PC-9 (cell line): Measurements from ENCODE around the gene NCBP1. TPM values are rescaled to one million over a fixed set of nuclear protein-coding genes. Genes with fewer than 3 reads are reported as not detected.
"Not testable (repeated sequence)": the region's sequence is repeated elsewhere in the genome, so short reads cannot be mapped to it uniquely, and the experiment has no call there.

Experiments used
- Bru-seq: library from RNA; stranded (reverse); fragments of 400-500 nt; gene quantifications from one replicate; lab custom pipeline; 2021; lab: Mats Ljungman, UMichigan
- BruChase-seq, 2 experiments: library from RNA; stranded (reverse); fragments of 400-500 nt; gene quantifications; one replicate each; lab custom pipeline; 2021; lab: Mats Ljungman, UMichigan
- BruUV-seq: library from RNA; stranded (reverse); fragments of 400-500 nt; replicated peaks from 2 replicates; lab custom pipeline; 2021; lab: Mats Ljungman, UMichigan
- CTCF ChIA-PET: fragments of 300-600 bp; sonication (Branson Sonifier 250); formaldehyde crosslinking; loops from one replicate; lab custom pipeline; 2022; ENCODE audit warnings: antibody characterized with exemption; lab: Charles Lee
- POLR2A ChIA-PET: fragments of 300-600 bp; sonication (Branson Sonifier 250); formaldehyde crosslinking; loops from one replicate; lab custom pipeline; 2022; ENCODE audit warnings: antibody characterized with exemption; ENCODE audit not compliant: unreplicated experiment; lab: Charles Lee
- DNase-seq, 2 experiments: peaks; one replicate each; pipeline versions ENCODE4 v3.0.0 to v3.0.0-alpha.2; 2015 to 2022; ENCODE audit warnings: mixed read lengths in 1 of 2
- H2AFZ ChIP-seq: fragments of 200-600 bp; sonication (generic); 2 replicates; pipeline ENCODE4 v1.8.1; 2017; ENCODE audit warnings: antibody characterized with exemption
- H3F3A ChIP-seq: fragments of 200-600 bp; sonication (generic); 2 replicates; pipeline ENCODE4 v1.8.1; 2017; ENCODE audit warnings: antibody characterized with exemption, mild to moderate bottlenecking, low read depth; ENCODE audit not compliant: insufficient read depth
- H3K27ac ChIP-seq: fragments of 200-600 bp; sonication (generic); 2 replicates; pipeline ENCODE4 v1.6.1; 2016; ENCODE audit warnings: mixed run types
- H3K27me3 ChIP-seq: fragments of 200-600 bp; sonication (generic); 2 replicates; pipeline ENCODE4 v1.6.1; 2016; ENCODE audit warnings: low read depth, mixed run types; ENCODE audit not compliant: insufficient read depth
- H3K36me3 ChIP-seq: fragments of 200-600 bp; sonication (generic); 2 replicates; pipeline ENCODE4 v1.6.1; 2016; ENCODE audit warnings: low read depth, mixed run types
- H3K4me1 ChIP-seq: fragments of 200-600 bp; sonication (generic); replicated peaks from 2 replicates; pipeline ENCODE4 v1.6.1; 2016; ENCODE audit warnings: mixed run types; ENCODE audit not compliant: insufficient read depth
- H3K4me2 ChIP-seq: fragments of 200-600 bp; sonication (generic); 2 replicates; pipeline ENCODE4 v1.6.1; 2017; ENCODE audit warnings: mixed run types
- H3K4me3 ChIP-seq: fragments of 200-600 bp; sonication (generic); 2 replicates; pipeline ENCODE4 v1.6.1; 2016; ENCODE audit warnings: mixed run types
- H3K79me2 ChIP-seq: fragments of 200-600 bp; sonication (generic); 2 replicates; pipeline ENCODE4 v1.6.1; 2017; ENCODE audit warnings: low read depth, mixed run types
- H3K9me2 ChIP-seq: fragments of 200-600 bp; sonication (generic); 2 replicates; pipeline ENCODE4 v1.8.1; 2017; ENCODE audit warnings: mild to moderate bottlenecking; ENCODE audit not compliant: insufficient read depth
- H3K9me3 ChIP-seq: fragments of 200-600 bp; sonication (generic); 2 replicates; pipeline ENCODE4 v1.8.1; 2016; ENCODE audit warnings: low read depth; ENCODE audit not compliant: insufficient read depth
- H4K20me1 ChIP-seq: fragments of 200-600 bp; sonication (generic); 2 replicates; pipeline ENCODE4 v1.8.1; 2017; ENCODE audit not compliant: insufficient read depth
- CTCF ChIP-seq: fragments of 200-600 bp; sonication (generic); conservative IDR thresholded peaks from 2 replicates; pipeline ENCODE4 v1.6.1; 2017; ENCODE audit warnings: mixed run types, antibody characterized with exemption, mild to moderate bottlenecking, moderate library complexity
- EZH2 ChIP-seq: fragments of 200-600 bp; sonication (generic); IDR thresholded peaks from 2 replicates; pipeline ENCODE4 v1.8.0; 2017; ENCODE audit warnings: antibody characterized with exemption, low read depth
- intact Hi-C: fragments of 100-400 bp; cut with micrococcal nuclease; formaldehyde crosslinking; loops from one replicate; pipeline ENCODE4 v1.10.0; 2022; ENCODE audit not compliant: unreplicated experiment
- long read RNA-seq: library from polyadenylated mRNA; stranded (forward); transcript quantifications from one replicate; pipeline ENCODE4 v2.0.0, GENCODE V29; 2022
- total RNA-seq: library from RNA; stranded (reverse); gene quantifications from 2 replicates; pipeline ENCODE4 v1.2.3, GENCODE V29; 2021

NCBP1 gene, protein sequence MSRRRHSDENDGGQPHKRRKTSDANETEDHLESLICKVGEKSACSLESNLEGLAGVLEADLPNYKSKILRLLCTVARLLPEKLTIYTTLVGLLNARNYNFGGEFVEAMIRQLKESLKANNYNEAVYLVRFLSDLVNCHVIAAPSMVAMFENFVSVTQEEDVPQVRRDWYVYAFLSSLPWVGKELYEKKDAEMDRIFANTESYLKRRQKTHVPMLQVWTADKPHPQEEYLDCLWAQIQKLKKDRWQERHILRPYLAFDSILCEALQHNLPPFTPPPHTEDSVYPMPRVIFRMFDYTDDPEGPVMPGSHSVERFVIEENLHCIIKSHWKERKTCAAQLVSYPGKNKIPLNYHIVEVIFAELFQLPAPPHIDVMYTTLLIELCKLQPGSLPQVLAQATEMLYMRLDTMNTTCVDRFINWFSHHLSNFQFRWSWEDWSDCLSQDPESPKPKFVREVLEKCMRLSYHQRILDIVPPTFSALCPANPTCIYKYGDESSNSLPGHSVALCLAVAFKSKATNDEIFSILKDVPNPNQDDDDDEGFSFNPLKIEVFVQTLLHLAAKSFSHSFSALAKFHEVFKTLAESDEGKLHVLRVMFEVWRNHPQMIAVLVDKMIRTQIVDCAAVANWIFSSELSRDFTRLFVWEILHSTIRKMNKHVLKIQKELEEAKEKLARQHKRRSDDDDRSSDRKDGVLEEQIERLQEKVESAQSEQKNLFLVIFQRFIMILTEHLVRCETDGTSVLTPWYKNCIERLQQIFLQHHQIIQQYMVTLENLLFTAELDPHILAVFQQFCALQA
- total RNA-seq (38.6 and 40.2 TPM in 2 replicates), Bru-seq, nascent RNA (percentile 93 among the genes with signal in this experiment), BruChase-seq, experiment 1, labeled RNA remaining after a 2-hour chase (percentile 91 among the genes with signal in this experiment), BruChase-seq, experiment 2, labeled RNA remaining after a 6-hour chase (percentile 86 among the genes with signal in this experiment)
- long read RNA-seq, full-length matches to known transcripts = 43 of 54 reads
- long read RNA-seq, partial matches to known transcripts = 6 of 54 reads
- long read RNA-seq, other reads (novel, unspliced or antisense) = 5 of 54 reads

DNA sequence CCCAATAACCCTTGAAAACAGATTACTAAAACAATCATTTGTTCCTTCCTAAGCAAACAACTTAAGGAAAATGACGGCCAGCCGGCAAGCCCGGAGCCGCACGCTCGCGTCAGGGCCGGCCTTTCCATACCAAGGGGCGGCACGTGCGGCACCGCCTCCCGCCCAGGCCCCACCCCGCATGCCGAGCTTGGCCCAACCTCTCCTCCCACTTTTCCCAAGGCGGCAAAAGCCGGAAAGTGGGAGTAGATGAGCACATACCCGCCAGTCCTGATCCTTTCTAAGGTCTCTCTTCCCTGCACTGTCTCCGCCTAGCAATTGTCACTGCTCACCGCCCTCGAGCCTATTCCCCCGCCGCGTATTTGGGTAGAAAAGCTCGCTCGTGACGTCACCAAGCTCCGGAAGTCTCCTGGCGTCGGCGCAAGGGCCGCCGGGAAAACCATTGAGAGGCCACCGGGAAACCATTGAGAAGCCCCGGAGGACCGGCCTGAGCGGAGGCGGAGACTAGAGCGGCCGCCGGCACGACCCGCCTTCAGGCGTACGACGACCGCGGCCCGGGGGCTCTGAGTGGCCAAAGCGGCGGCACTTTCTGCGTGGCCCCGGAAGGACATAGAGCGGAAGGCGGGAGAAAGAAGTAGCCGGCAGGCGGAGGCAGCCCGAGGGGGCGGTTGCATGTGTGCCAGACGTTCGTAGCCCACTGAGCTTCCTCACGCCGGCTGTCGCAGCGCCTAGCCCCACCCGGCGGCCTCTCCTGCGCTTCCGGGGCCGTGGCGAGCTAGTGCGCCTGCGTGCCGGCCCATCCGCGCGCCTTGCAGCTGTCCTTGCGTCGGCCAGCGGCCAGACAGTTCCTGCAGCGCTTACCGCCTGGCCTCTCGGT is at the start of gene NCBP1, which contains the start of gene TSTD2:
TSS of gene NCBP1 (plus strand) at position 837 of the 874 bp plus-strand sequence. CDS start 61 bp downstream, outside the sequence.
TSS of gene TSTD2 (minus strand) at position 384 of the 874 bp plus-strand sequence. CDS start 5,806 bp downstream, outside the sequence.
- intact Hi-C loops = loop anchor here (1.0 kb wide), 4 partner anchors 170 to 779 kb away; partner anchors contain the start of genes ANP32B and ZNF782

GRCh38 chr9:97584778-97585177 is 48.8 kb upstream of the NCBP1 start:
- H3K9me2 ChIP-seq, H3K27me3 ChIP-seq, H3K9me3 ChIP-seq, H3K4me3 ChIP-seq, intact Hi-C loops, H3K79me2 ChIP-seq, H2AFZ ChIP-seq, BruUV-seq, POLR2A ChIA-PET, H3K36me3 ChIP-seq, H3K27ac ChIP-seq, H4K20me1 ChIP-seq, CTCF ChIA-PET, H3K4me1 ChIP-seq, H3F3A ChIP-seq, H3K4me2 ChIP-seq, DNase-seq: not testable (repeated sequence)

More for the DNA sequence above, at the start of gene NCBP1, which contains the start of gene TSTD2:
- Histone ChIP-seq H3K4me2 (peak within 1 kb of the TSS; percentile 99), H2AFZ (peak within 1 kb of the TSS; percentile 86), H3K9me3 (no peaks in the 10 kb centered on the region), H3K79me2 (peaks cover 79% of the 10 kb centered on the region), H3K27ac (peak within 1 kb of the TSS; percentile 99), H4K20me1 (peaks cover 24% of the 10 kb centered on the region), H3K4me1 (peaks cover 38% of the 10 kb centered on the region), H3K27me3 (no peaks in the 10 kb centered on the region), H3K9me2 (no peaks in the 10 kb centered on the region), H3K36me3 (no peaks in the 10 kb centered on the region), H3K4me3 (peak within 1 kb of the TSS; percentile 95), H3F3A (peaks cover 41% of the 10 kb centered on the region)
- DNase-seq = peak; percentile 94 to 98
- POLR2A ChIA-PET = interaction anchor here (0.5 to 0.7 kb wide), 7 partner anchors 31 to 957 kb away, joined by 3 to 11 read pairs (median 5); partner anchors contain the start of gene TRMO
- CTCF ChIA-PET = interaction anchor here (0.6 to 2.3 kb wide), 5 partner anchors 17 to 247 kb away, joined by 3 to 10 read pairs (median 3); no protein-coding TSS in a partner anchor
- BruUV-seq = no TSS peak
- TF ChIP-seq CTCF (no peak), EZH2 (no peak)

DNA sequence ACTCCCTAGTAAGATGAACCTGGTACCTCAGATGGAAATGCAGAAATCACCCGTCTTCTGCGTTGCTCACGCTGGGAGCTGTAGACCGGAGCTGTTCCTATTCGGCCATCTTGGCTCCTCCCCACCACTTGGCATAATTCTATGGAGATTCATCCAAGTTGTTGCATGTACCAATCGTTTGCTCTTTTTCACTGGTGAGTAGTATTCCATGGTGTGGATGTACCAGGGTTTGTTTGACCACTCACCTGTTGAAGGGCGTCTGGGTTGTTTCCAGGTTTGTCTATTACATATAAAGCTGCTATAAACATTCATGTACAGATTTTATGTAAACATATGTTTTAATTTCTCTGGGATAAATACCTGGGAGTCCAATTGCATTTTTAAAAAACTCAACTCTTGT is 46.7 kb upstream of the NCBP1 start:
- H3K4me1 ChIP-seq, H3K9me3 ChIP-seq, H3K4me3 ChIP-seq, H3K79me2 ChIP-seq, intact Hi-C loops, H4K20me1 ChIP-seq, BruUV-seq, H3K4me2 ChIP-seq, H2AFZ ChIP-seq, H3K27me3 ChIP-seq, H3K36me3 ChIP-seq, H3K9me2 ChIP-seq, H3K27ac ChIP-seq, POLR2A ChIA-PET, H3F3A ChIP-seq, CTCF ChIA-PET: not testable (repeated sequence)
- DNase-seq = peak in 1 of 2 experiments; percentile 12
